H1 (cell line): ENCODE results near the gene CRACDL. TPM values are rescaled to one million over a fixed set of nuclear protein-coding genes. Genes with fewer than 3 reads are reported as not detected.

Experiments used
- CTCF ChIA-PET: fragments of 300-600 bp; sonication (Branson Sonifier 250); formaldehyde crosslinking; loops from one replicate; lab custom pipeline; 2021; ENCODE audit not compliant: partially characterized antibody; lab: Charles Lee
- POLR2A ChIA-PET: fragments of 300-600 bp; sonication (Branson Sonifier 250); formaldehyde crosslinking; loops from one replicate; lab custom pipeline; 2021; ENCODE audit warnings: inconsistent platforms; ENCODE audit not compliant: partially characterized antibody; lab: Charles Lee
- DNase-seq, 2 experiments: peaks; one replicate each; pipeline versions ENCODE4 v3.0.0 to v3.0.0-alpha.2; 2010 to 2022; ENCODE audit warnings: low spot score in 2 of 2, low read depth in 1 of 2, mixed read lengths in 1 of 2
- FAIRE-seq: peaks from 2 replicates; lab custom pipeline; 2011; peaks lifted over from hg19 to GRCh38; lab: Jason Lieb, UNC
- H2AFZ ChIP-seq: 2 replicates; pipeline ENCODE4 v1.8.1; 2012; ENCODE audit warnings: low read length, inconsistent platforms
- H2AK5ac ChIP-seq: 2 replicates; pipeline ENCODE4 v1.6.1; 2013; ENCODE audit warnings: low read depth, low read length
- H2BK120ac ChIP-seq: replicated peaks from 2 replicates; pipeline ENCODE3; 2013; ENCODE audit warnings: low read depth, low read length, inconsistent platforms
- H2BK12ac ChIP-seq: 2 replicates; pipeline ENCODE4 v1.6.1; 2013; ENCODE audit warnings: low read depth, low read length
- H2BK15ac ChIP-seq: 2 replicates; pipeline ENCODE4 v1.6.1; 2013; ENCODE audit warnings: low read length
- H2BK20ac ChIP-seq: 2 replicates; pipeline ENCODE4 v1.6.1; 2013; ENCODE audit warnings: low read length
- H2BK5ac ChIP-seq: 2 replicates; pipeline ENCODE4 v1.6.1; 2013; ENCODE audit warnings: low read depth, low read length
- H3K14ac ChIP-seq: 2 replicates; pipeline ENCODE4 v1.6.1; 2013; ENCODE audit warnings: inconsistent platforms; ENCODE audit not compliant: insufficient read length
- H3K18ac ChIP-seq: 2 replicates; pipeline ENCODE4 v1.6.1; 2013; ENCODE audit warnings: low read length; ENCODE audit errors: extremely low read depth
- H3K23ac ChIP-seq: 2 replicates; pipeline ENCODE4 v1.6.1; 2013; ENCODE audit warnings: inconsistent platforms; ENCODE audit not compliant: insufficient read length
- H3K23me2 ChIP-seq: 2 replicates; pipeline ENCODE4 v1.6.1; 2013; ENCODE audit warnings: low read depth, low read length
- H3K27ac ChIP-seq: 2 replicates; pipeline ENCODE4 v1.6.1; 2011; ENCODE audit warnings: low read depth, low read length, inconsistent platforms
- H3K27me3 ChIP-seq, 4 experiments: replicated peaks in 1 of 4; 1 replicate in 1 of 4; 2 replicates in 3 of 4; pipeline versions ENCODE4 v1.6.1 to v1.8.1; 2011 to 2013; ENCODE audit warnings: low read length in 3 of 4, mild to moderate bottlenecking in 3 of 4, inconsistent platforms in 2 of 4, mixed read lengths in 2 of 4, moderate library complexity in 1 of 4; ENCODE audit not compliant: control insufficient read depth in 3 of 4, insufficient read depth in 3 of 4; ENCODE audit errors: extremely low read depth in 1 of 4
- H3K36me3 ChIP-seq, 4 experiments: 2 replicates each; pipeline versions ENCODE4 v1.6.1 to v1.8.1; 2011 to 2013; ENCODE audit warnings: mild to moderate bottlenecking in 4 of 4, low read length in 3 of 4, moderate library complexity in 2 of 4, control low read depth in 1 of 4, inconsistent platforms in 1 of 4; ENCODE audit not compliant: insufficient read depth in 4 of 4, control insufficient read depth in 2 of 4
- H3K4ac ChIP-seq: replicated peaks from 2 replicates; pipeline ENCODE3; 2013; ENCODE audit warnings: low read length, low read depth, mixed read lengths, inconsistent platforms; ENCODE audit not compliant: insufficient read length
- H3K4me1 ChIP-seq, 4 experiments: replicated peaks in 1 of 4; 1 replicate in 1 of 4; 2 replicates in 3 of 4; pipeline versions ENCODE4 v1.6.1 to v1.8.1; 2011 to 2013; ENCODE audit warnings: low read length in 3 of 4, inconsistent platforms in 2 of 4, mixed read lengths in 1 of 4; ENCODE audit not compliant: insufficient read depth in 4 of 4, control insufficient read depth in 3 of 4
- H3K4me2 ChIP-seq, 2 experiments: 2 replicates each; pipeline versions ENCODE4 v1.6.1 to v1.8.1; 2011 to 2013; ENCODE audit warnings: low read depth in 2 of 2, low read length in 2 of 2, control low read depth in 1 of 2, inconsistent platforms in 1 of 2, mild to moderate bottlenecking in 1 of 2; ENCODE audit not compliant: insufficient read depth in 1 of 2
- H3K4me3 ChIP-seq, 4 experiments: fragments of 200-600, 300-600 bp in 1 of 4; sonication (generic), shearing (Covaris generic), sonication (Bioruptor Twin) in 1 of 4; 2 replicates each; pipeline versions ENCODE4 v1.5.1 to v1.8.1; 2011 to 2016; ENCODE audit warnings: low read length in 4 of 4, low read depth in 3 of 4, control low read depth in 2 of 4, inconsistent platforms in 2 of 4, mild to moderate bottlenecking in 2 of 4, mixed read lengths in 1 of 4, moderate library complexity in 1 of 4; ENCODE audit not compliant: insufficient read depth in 2 of 4; ENCODE audit errors: extremely low read depth in 1 of 4
- H3K56ac ChIP-seq: replicated peaks from 2 replicates; pipeline ENCODE3; 2013; ENCODE audit warnings: low read depth, mild to moderate bottlenecking, mixed read lengths, low read length, inconsistent platforms; ENCODE audit not compliant: insufficient read length
- H3K79me1 ChIP-seq: 2 replicates; pipeline ENCODE4 v1.6.1; 2013; ENCODE audit warnings: low read depth, low read length, control low read depth
- H3K79me2 ChIP-seq, 2 experiments: 2 replicates each; pipeline versions ENCODE4 v1.6.1 to v1.8.1; 2012 to 2013; ENCODE audit warnings: low read length in 2 of 2, mild to moderate bottlenecking in 2 of 2, inconsistent platforms in 1 of 2; ENCODE audit not compliant: insufficient read depth in 2 of 2, control insufficient read depth in 1 of 2
- H3K9ac ChIP-seq, 4 experiments: replicated peaks in 1 of 4; 1 replicate in 1 of 4; 2 replicates in 3 of 4; pipeline versions ENCODE4 v1.6.1 to v1.8.1; 2011 to 2013; ENCODE audit warnings: low read depth in 3 of 4, low read length in 3 of 4, control low read depth in 2 of 4, mild to moderate bottlenecking in 2 of 4, moderate library complexity in 2 of 4, inconsistent platforms in 1 of 4; ENCODE audit errors: extremely low read depth in 1 of 4
- H3K9me3 ChIP-seq, 2 experiments: 2 replicates each; pipeline versions ENCODE4 v1.6.1 to v1.8.1; 2012 to 2013; ENCODE audit warnings: mild to moderate bottlenecking in 2 of 2, moderate library complexity in 2 of 2, control low read depth in 1 of 2, inconsistent platforms in 1 of 2, low read depth in 1 of 2, low read length in 1 of 2, mixed read lengths in 1 of 2; ENCODE audit not compliant: insufficient read depth in 2 of 2
- H4K20me1 ChIP-seq, 2 experiments: replicated peaks in 1 of 2; 2 replicates each; pipeline versions ENCODE3 to v1.8.1; 2011 to 2013; ENCODE audit warnings: inconsistent platforms in 2 of 2, low read length in 2 of 2, mild to moderate bottlenecking in 1 of 2; ENCODE audit not compliant: insufficient read depth in 2 of 2, control insufficient read depth in 1 of 2
- H4K5ac ChIP-seq: 2 replicates; pipeline ENCODE4 v1.6.1; 2013; ENCODE audit warnings: low read length, low read depth, mixed read lengths, inconsistent platforms; ENCODE audit not compliant: insufficient read length
- H4K8ac ChIP-seq: 2 replicates; pipeline ENCODE4 v1.8.0; 2013; ENCODE audit warnings: mild to moderate bottlenecking, moderate library complexity, low read length, inconsistent platforms; ENCODE audit not compliant: insufficient read depth; ENCODE audit errors: extremely low read depth
- H4K91ac ChIP-seq: replicated peaks from 2 replicates; pipeline ENCODE3; 2013; ENCODE audit warnings: low read length, mixed read lengths, inconsistent platforms; ENCODE audit not compliant: insufficient read length
- BACH1 ChIP-seq: IDR thresholded peaks from 2 replicates; pipeline ENCODE4 v1.6.1; 2012; ENCODE audit warnings: low read length, improper control_type of control experiment
- KDM4A ChIP-seq: IDR thresholded peaks from one replicate; pipeline ENCODE4 v1.7.1; 2012; ENCODE audit warnings: low read depth, mild to moderate bottlenecking, moderate library complexity, low read length, inconsistent platforms; ENCODE audit not compliant: severe bottlenecking
- PHF8 ChIP-seq: fragments of 200-600 bp; sonication (generic); conservative IDR thresholded peaks from 2 replicates; pipeline ENCODE4 v1.7.1; 2012; ENCODE audit warnings: low read depth, mild to moderate bottlenecking, inconsistent platforms, low read length, moderate library complexity
- POLR2A ChIP-seq, 2 experiments: IDR thresholded peaks; 1 replicate in 1 of 2; 2 replicates in 1 of 2; pipeline ENCODE4 v1.6.1; 2011; ENCODE audit warnings: low read depth in 2 of 2, low read length in 2 of 2, mild to moderate bottlenecking in 2 of 2; ENCODE audit errors: control extremely low read depth in 1 of 2
- RAD21 ChIP-seq, 2 experiments: IDR thresholded peaks in 1 of 2; conservative IDR thresholded peaks in 1 of 2; 2 replicates each; pipeline ENCODE4 v1.6.1; 2011; ENCODE audit warnings: low read depth in 2 of 2, low read length in 2 of 2, improper control_type of control experiment in 1 of 2, inconsistent platforms in 1 of 2, mild to moderate bottlenecking in 1 of 2, moderate library complexity in 1 of 2
- SP2 ChIP-seq: IDR thresholded peaks from 2 replicates; pipeline ENCODE4 v1.6.1; 2012; ENCODE audit warnings: mild to moderate bottlenecking, low read length, inconsistent platforms
- SRF ChIP-seq: IDR thresholded peaks from 2 replicates; pipeline ENCODE4 v1.6.1; 2011; ENCODE audit warnings: mild to moderate bottlenecking, low read depth, low read length, moderate library complexity
- TEAD4 ChIP-seq: IDR thresholded peaks from 2 replicates; pipeline ENCODE4 v1.6.1; 2012; ENCODE audit warnings: low read depth, low read length, inconsistent platforms, mixed read lengths
- WGBS, 2 experiments: shearing (Covaris generic) in 1 of 2; methylation state at CpG; one replicate each; pipeline versions ENCODE4 v1.1.6 to v1.1.7; 2013 to 2015; ENCODE audit warnings: low lambda C conversion rate in 2 of 2, mixed read lengths in 2 of 2, inconsistent platforms in 1 of 2, low coverage in 1 of 2, missing lambda C conversion rate in 1 of 2; ENCODE audit not compliant: insufficient replicate concordance in 2 of 2, insufficient coverage in 1 of 2, insufficient read length in 1 of 2; ENCODE audit errors: extremely low coverage in 1 of 2, missing lambda C conversion rate in 1 of 2; 5-methylcytosine and 5-hydroxymethylcytosine counted together
- polyA plus RNA-seq, 7 experiments: library from polyadenylated mRNA; depleted of rRNA in 3 of 7; stranded (reverse) in 5 of 7; unstranded in 2 of 7; fragments of >200 nt in 5 of 7; fragments of 200-250 nt in 2 of 7; gene quantifications; 1 replicate in 5 of 7; 2 replicates in 1 of 7; 4 replicates in 1 of 7; pipeline versions ENCODE4 v1.2.1 to v1.2.3, GENCODE V29; 2011 to 2013; ENCODE audit warnings: missing spikeins in 2 of 7, mixed read lengths in 2 of 7
- total RNA-seq: library from RNA; stranded (reverse); fragmentation: NEBNext Ultra II Directional; extraction: Animal tissue kit (Norgen Biotek cat#: 25700); gene quantifications from 2 replicates; pipeline ENCODE4 v1.2.1, GENCODE V29; 2021

Gene CRACDL
- total and polyA plus RNA-seq, 2 of the 8 experiments (the other 6 are each of a cell fraction or from before 2014, with no cell fraction given): 0.07 to 0.38 TPM

DNA sequence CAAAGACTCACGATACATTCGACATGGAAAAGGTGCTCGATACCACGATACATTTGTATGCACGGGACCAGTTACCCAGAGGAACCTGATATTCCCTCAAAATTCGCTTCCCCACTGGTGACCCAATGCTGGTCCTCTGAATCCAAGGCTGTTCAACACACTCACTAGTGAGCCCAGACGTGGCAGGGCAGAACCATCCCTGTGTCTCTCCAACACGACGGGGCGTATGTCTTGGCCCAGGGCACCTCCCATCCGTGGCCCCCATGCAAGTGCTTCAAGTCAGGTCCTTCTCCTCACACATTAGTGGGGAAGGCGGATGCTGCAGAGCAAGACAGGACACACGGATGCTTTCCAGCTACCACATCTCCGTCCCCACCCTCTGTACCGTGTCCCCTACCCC lies 6.1 kb downstream of the CRACDL start:
- 93% methylated on average over 13 of the region's 15 CpGs; no CpG with 5 or more reads in 1 of the 2 experiments for whole genome bisulfite sequencing, 2 experiments
- Histone ChIP-seq H3K79me2 (no peaks in the 10 kb centered on the region), H2BK20ac (no peak overlapping the region), H3K23ac (no peak overlapping the region), H4K5ac (no peak overlapping the region), H3K4me3 (no peak overlapping the region), H2AK5ac (no peak overlapping the region), H2BK120ac (no peak overlapping the region), H2BK15ac (no peak overlapping the region), H3K79me1 (no peaks in the 10 kb centered on the region), H3K4ac (no peak overlapping the region), H3K27me3 (peaks cover 4 to 15% (median 9%) of the 10 kb centered on the region in 4 experiments), H3K18ac (no peak overlapping the region), H3K23me2 (no peaks in the 10 kb centered on the region), H3K36me3 (no peaks in the 10 kb centered on the region), H3K9ac (no peak overlapping the region), H4K91ac (no peak overlapping the region), H3K4me2 (no peak overlapping the region)
- ChIA-PET CTCF (no interaction called here), POLR2A (no interaction called here)
- no peak for FAIRE-seq
- TF ChIP-seq BACH1: no peak
- TF ChIP-seq PHF8: no peak
- TF ChIP-seq RAD21 (IDR thresholded peaks at IDR 0.05 in 1 of 2, conservative IDR thresholded peaks at IDR 0.05 in 1 of 2; ENCODE audit: low read depth in 2 of 2, low read length in 2 of 2): no peak
- no peak for TF ChIP-seq KDM4A
- TF ChIP-seq SP2: no peak
- TF ChIP-seq SRF: no peak
- no peak for TF ChIP-seq POLR2A (IDR thresholded peaks at IDR 0.05; ENCODE audit: control extremely low read depth in 1 of 2, low read depth in 2 of 2, low read length in 2 of 2)
- TF ChIP-seq TEAD4: no peak
- TF ChIP-seq, all 59 proteins: peak for 0
- Histone ChIP-seq H3K9me3 (no peaks in the 10 kb centered on the region), H3K56ac (no peak overlapping the region), H4K20me1 (no peaks in the 10 kb centered on the region), H2AFZ (no peak overlapping the region), H4K8ac (no peak overlapping the region), H3K14ac (no peak overlapping the region), H2BK5ac (no peak overlapping the region), H3K27ac (no peak overlapping the region), H2BK12ac (no peak overlapping the region), H3K4me1 (peaks cover 0 to 4% (median 0%) of the 10 kb centered on the region in 4 experiments; a peak in 1 of 7 replicates)
- no peak for DNase-seq
